ENCODE measurements around the gene SOD2. TPM values are rescaled to one million over a fixed set of nuclear protein-coding genes. Genes with fewer than 3 reads are reported as not detected.

The SOD2 gene
- total and polyA plus RNA-seq, 9 of the 15 experiments (the other 6 are each of a cell fraction or from before 2014, with no cell fraction given) = 39.8 to 140 (median 95.8) TPM

DNA sequence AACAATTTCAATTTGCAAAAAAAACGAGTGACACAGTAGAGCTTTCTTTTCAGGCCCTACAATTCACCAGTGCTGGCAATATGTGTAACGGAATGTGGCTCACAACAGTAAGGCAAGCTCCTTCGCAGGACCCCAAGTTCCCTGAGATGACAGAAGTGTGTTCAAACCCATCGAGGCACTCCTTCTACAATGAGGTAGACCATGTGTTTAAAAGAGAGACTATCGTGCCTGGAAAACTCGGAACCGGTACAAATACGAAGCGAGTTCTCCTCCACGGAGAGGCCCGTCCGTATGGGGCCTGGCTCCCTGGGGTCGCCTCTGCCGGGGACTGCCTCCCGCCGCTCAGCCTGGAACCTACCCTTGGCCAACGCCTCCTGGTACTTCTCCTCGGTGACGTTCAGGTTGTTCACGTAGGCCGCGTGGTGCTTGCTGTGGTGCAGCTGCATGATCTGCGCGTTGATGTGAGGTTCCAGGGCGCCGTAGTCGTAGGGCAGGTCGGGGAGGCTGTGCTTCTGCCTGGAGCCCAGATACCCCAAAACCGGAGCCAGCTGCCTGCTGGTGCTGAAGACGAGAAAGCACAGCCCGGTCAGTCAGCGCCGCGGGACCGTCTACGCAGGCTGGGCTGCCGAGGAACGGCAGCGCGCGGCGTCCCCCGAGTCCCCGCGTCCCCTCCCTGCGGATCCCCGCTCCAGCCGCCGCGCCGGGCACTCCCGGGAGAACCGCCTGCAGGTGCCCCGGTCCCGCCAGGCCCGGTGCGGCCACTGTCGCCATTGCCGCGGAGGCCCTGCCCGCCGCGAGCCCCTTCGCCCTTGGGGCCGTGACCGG lies 526 bp downstream of the SOD2 start (continued):
- TF ChIP-seq, protein P1, sequence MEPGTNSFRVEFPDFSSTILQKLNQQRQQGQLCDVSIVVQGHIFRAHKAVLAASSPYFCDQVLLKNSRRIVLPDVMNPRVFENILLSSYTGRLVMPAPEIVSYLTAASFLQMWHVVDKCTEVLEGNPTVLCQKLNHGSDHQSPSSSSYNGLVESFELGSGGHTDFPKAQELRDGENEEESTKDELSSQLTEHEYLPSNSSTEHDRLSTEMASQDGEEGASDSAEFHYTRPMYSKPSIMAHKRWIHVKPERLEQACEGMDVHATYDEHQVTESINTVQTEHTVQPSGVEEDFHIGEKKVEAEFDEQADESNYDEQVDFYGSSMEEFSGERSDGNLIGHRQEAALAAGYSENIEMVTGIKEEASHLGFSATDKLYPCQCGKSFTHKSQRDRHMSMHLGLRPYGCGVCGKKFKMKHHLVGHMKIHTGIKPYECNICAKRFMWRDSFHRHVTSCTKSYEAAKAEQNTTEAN (CRISPR knock-in tag; IDR thresholded peaks at IDR 0.05) = peak; percentile 13; the same call in 1 of the 2 replicates
- TF ChIP-seq, protein P2, sequence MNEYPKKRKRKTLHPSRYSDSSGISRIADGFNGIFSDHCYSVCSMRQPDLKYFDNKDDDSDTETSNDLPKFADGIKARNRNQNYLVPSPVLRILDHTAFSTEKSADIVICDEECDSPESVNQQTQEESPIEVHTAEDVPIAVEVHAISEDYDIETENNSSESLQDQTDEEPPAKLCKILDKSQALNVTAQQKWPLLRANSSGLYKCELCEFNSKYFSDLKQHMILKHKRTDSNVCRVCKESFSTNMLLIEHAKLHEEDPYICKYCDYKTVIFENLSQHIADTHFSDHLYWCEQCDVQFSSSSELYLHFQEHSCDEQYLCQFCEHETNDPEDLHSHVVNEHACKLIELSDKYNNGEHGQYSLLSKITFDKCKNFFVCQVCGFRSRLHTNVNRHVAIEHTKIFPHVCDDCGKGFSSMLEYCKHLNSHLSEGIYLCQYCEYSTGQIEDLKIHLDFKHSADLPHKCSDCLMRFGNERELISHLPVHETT (CRISPR knock-in tag; conservative IDR thresholded peaks at IDR 0.05 in 1 of 2, IDR thresholded peaks at IDR 0.05 in 1 of 2) = peak in 1 of 2 experiments; percentile 7; a peak in 1 of 4 replicates
- TF ChIP-seq TEAD1 (CRISPR knock-in tag; IDR thresholded peaks at IDR 0.05) = peak in 1 of 2 experiments; percentile 85; a peak in 1 of 4 replicates
- TF ChIP-seq ZNF12 (CRISPR knock-in tag; IDR thresholded peaks at IDR 0.05) = peak; percentile 49; the same call in 1 of the 2 replicates
- TF ChIP-seq BRD4 (IDR thresholded peaks at IDR 0.05) = 0 out of 2 replicates have a peak, but pooled peaks have one; percentile 44
- peak; percentile 3; the same call in 1 of the 2 replicates for TF ChIP-seq TCF3 (CRISPR knock-in tag; IDR thresholded peaks at IDR 0.05)
- TF ChIP-seq, protein P3, sequence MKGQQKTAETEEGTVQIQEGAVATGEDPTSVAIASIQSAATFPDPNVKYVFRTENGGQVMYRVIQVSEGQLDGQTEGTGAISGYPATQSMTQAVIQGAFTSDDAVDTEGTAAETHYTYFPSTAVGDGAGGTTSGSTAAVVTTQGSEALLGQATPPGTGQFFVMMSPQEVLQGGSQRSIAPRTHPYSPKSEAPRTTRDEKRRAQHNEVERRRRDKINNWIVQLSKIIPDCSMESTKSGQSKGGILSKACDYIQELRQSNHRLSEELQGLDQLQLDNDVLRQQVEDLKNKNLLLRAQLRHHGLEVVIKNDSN (CRISPR knock-in tag; IDR thresholded peaks at IDR 0.05) = peak; percentile 51
- no peak for TF ChIP-seq TEAD4 (IDR thresholded peaks at IDR 0.05; ENCODE audit: low read length)
- TF ChIP-seq TEAD4 (CRISPR knock-in tag; IDR thresholded peaks at IDR 0.05; ENCODE audit: borderline replicate concordance) = peak; percentile 81; the same call in 1 of the 2 replicates
- peak; percentile 74; the same call in 1 of the 2 replicates for TF ChIP-seq ZNF232 (CRISPR knock-in tag; IDR thresholded peaks at IDR 0.05)
- TF ChIP-seq CBFB (CRISPR knock-in tag; IDR thresholded peaks at IDR 0.05) = peak; percentile 81
- TF ChIP-seq CEBPG (CRISPR knock-in tag; IDR thresholded peaks at IDR 0.05) = 0 out of 2 replicates have a peak, but pooled peaks have one; percentile 41
- TF ChIP-seq CEBPG (tag; conservative IDR thresholded peaks at IDR 0.05 in 1 of 2, IDR thresholded peaks at IDR 0.05 in 1 of 2) = no peak
- TF ChIP-seq ZNF75A (CRISPR knock-in tag; IDR thresholded peaks at IDR 0.05) = no peak
- peak; percentile 69 for TF ChIP-seq FIP1L1 (IDR thresholded peaks at IDR 0.05; ENCODE audit: low read depth, low read length, poor library complexity, severe bottlenecking)
- TF ChIP-seq PPARD (CRISPR knock-in tag; IDR thresholded peaks at IDR 0.05) = no peak
- peak; percentile 54 for TF ChIP-seq HMGN3 (IDR thresholded peaks at IDR 0.05; ENCODE audit: borderline replicate concordance, extremely low read depth, insufficient read length, low read depth, low read length)
- TF ChIP-seq HDAC2 (IDR thresholded peaks at IDR 0.05) = 0 out of 2 replicates have a peak, but pooled peaks have one; percentile 9
- TF ChIP-seq, protein P4, sequence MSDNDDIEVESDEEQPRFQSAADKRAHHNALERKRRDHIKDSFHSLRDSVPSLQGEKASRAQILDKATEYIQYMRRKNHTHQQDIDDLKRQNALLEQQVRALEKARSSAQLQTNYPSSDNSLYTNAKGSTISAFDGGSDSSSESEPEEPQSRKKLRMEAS (CRISPR knock-in tag; IDR thresholded peaks at IDR 0.05) = peak; percentile 87
- TF ChIP-seq CCNT2 (IDR thresholded peaks at IDR 0.05; ENCODE audit: borderline replicate concordance, extremely low read depth, insufficient read length, low read depth, low read length) = peak; percentile 26
- TF ChIP-seq, protein P5, sequence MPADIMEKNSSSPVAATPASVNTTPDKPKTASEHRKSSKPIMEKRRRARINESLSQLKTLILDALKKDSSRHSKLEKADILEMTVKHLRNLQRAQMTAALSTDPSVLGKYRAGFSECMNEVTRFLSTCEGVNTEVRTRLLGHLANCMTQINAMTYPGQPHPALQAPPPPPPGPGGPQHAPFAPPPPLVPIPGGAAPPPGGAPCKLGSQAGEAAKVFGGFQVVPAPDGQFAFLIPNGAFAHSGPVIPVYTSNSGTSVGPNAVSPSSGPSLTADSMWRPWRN (IDR thresholded peaks at IDR 0.05; ENCODE audit: low read depth) = no peak
- peak; percentile 27; the same call in 1 of the 2 replicates for TF ChIP-seq MTA3 (IDR thresholded peaks at IDR 0.05; ENCODE audit: borderline replicate concordance)
- no peak for TF ChIP-seq ZNF134 (CRISPR knock-in tag; conservative IDR thresholded peaks at IDR 0.05)
